CD14-positive monocyte (primary cell): ENCODE results near the gene MMP1. TPM values are rescaled to one million over a fixed set of nuclear protein-coding genes. Genes with fewer than 3 reads are reported as not detected.
A peak's percentile ranks its signal among the peaks of the same experiment; 100 is the strongest.

ENCODE experiments used
- DNase-seq, 3 donors: peaks; one replicate each; pipeline ENCODE4 v3.0.0-alpha.2; 2011 to 2022
- H2AFZ ChIP-seq: 2 replicates; pipeline ENCODE4 v1.6.0; 2012; ENCODE audit warnings: mild to moderate bottlenecking, low read depth, low read length, inconsistent platforms; ENCODE audit not compliant: insufficient read depth, poor library complexity, severe bottlenecking
- H3K27ac ChIP-seq, 2 donors: 1 replicate in 1 of 2; 2 replicates in 1 of 2; pipeline ENCODE4 v1.5.1; 2012 to 2013; ENCODE audit warnings: low read length in 2 of 2, control low read depth in 1 of 2, inconsistent platforms in 1 of 2, low read depth in 1 of 2, mild to moderate bottlenecking in 1 of 2
- H3K27me3 ChIP-seq, 2 donors: one replicate each; pipeline versions ENCODE4 v1.6.0 to v1.6.1; 2011 to 2013; ENCODE audit warnings: low read length in 2 of 2; ENCODE audit not compliant: control insufficient read depth in 2 of 2, insufficient read depth in 2 of 2
- H3K36me3 ChIP-seq, 2 donors: replicated peaks in 1 of 2; 1 replicate in 1 of 2; 2 replicates in 1 of 2; pipeline versions ENCODE4 v1.5.1 to v1.6.1; 2012 to 2013; ENCODE audit warnings: low read length in 2 of 2, control low read depth in 1 of 2, inconsistent platforms in 1 of 2, mild to moderate bottlenecking in 1 of 2; ENCODE audit not compliant: insufficient read depth in 2 of 2, control insufficient read depth in 1 of 2
- H3K4me1 ChIP-seq, 2 donors: 1 replicate in 1 of 2; 2 replicates in 1 of 2; pipeline versions ENCODE4 v1.5.1 to v1.6.1; 2012 to 2013; ENCODE audit warnings: low read length in 2 of 2, control low read depth in 1 of 2, inconsistent platforms in 1 of 2, mild to moderate bottlenecking in 1 of 2, moderate library complexity in 1 of 2; ENCODE audit not compliant: insufficient read depth in 2 of 2, control insufficient read depth in 1 of 2
- H3K4me2 ChIP-seq: replicated peaks from 2 replicates; pipeline ENCODE3; 2012; ENCODE audit warnings: low read length, moderate library complexity, mild to moderate bottlenecking; ENCODE audit not compliant: poor library complexity, severe bottlenecking; ENCODE audit errors: extremely low read depth
- H3K4me3 ChIP-seq, 3 experiments: fragments of 200-600 bp in 1 of 3; sonication (generic) in 1 of 3; replicated peaks in 1 of 3; 1 replicate in 2 of 3; 2 replicates in 1 of 3; pipeline ENCODE4 v1.5.1; 2011 to 2013; ENCODE audit warnings: low read length in 3 of 3, mild to moderate bottlenecking in 3 of 3, control low read depth in 2 of 3, low read depth in 2 of 3, inconsistent platforms in 1 of 3, moderate library complexity in 1 of 3
- H3K79me2 ChIP-seq: 2 replicates; pipeline ENCODE4 v1.6.0; 2012; ENCODE audit warnings: mild to moderate bottlenecking, control low read depth, inconsistent platforms, low read length, moderate library complexity; ENCODE audit not compliant: insufficient read depth
- H3K9ac ChIP-seq: 2 replicates; pipeline ENCODE4 v1.6.0; 2017; ENCODE audit warnings: low read length, mild to moderate bottlenecking; ENCODE audit not compliant: insufficient read depth, poor library complexity, severe bottlenecking
- H3K9me3 ChIP-seq, 2 donors: replicated peaks in 1 of 2; 1 replicate in 1 of 2; 2 replicates in 1 of 2; pipeline versions ENCODE4 v1.5.1 to v1.6.1; 2012 to 2013; ENCODE audit warnings: low read length in 2 of 2, control low read depth in 1 of 2; ENCODE audit not compliant: control insufficient read depth in 1 of 2, insufficient read depth in 1 of 2
- H4K20me1 ChIP-seq: 2 replicates; pipeline ENCODE4 v1.6.0; 2012; ENCODE audit warnings: mild to moderate bottlenecking, low read length, control low read depth, moderate library complexity; ENCODE audit not compliant: insufficient read depth
- H3K27ac Mint-ChIP-seq, 7 donors: one replicate each; pipeline ENCODE4 v1.8.0; 2020; ENCODE audit warnings: mild to moderate bottlenecking in 7 of 7, mixed read lengths in 7 of 7, moderate library complexity in 6 of 7, inconsistent platforms in 2 of 7
- H3K27me3 Mint-ChIP-seq, 3 donors: one replicate each; pipeline ENCODE4 v1.8.0; 2021 to 2022; ENCODE audit warnings: low read depth in 3 of 3, mild to moderate bottlenecking in 3 of 3, mixed read lengths in 3 of 3, moderate library complexity in 3 of 3, inconsistent platforms in 1 of 3
- H3K36me3 Mint-ChIP-seq, 2 donors: one replicate each; pipeline ENCODE4 v1.8.0; 2020; ENCODE audit warnings: mixed read lengths in 2 of 2, inconsistent platforms in 1 of 2, mild to moderate bottlenecking in 1 of 2
- H3K4me1 Mint-ChIP-seq: one replicate; pipeline ENCODE4 v1.8.0; 2020; ENCODE audit warnings: mild to moderate bottlenecking, mixed read lengths
- H3K4me3 Mint-ChIP-seq, 2 donors: one replicate each; pipeline ENCODE4 v1.8.0; 2020; ENCODE audit warnings: mild to moderate bottlenecking in 2 of 2, mixed read lengths in 2 of 2, moderate library complexity in 1 of 2
- H3K9me3 Mint-ChIP-seq, 7 donors: one replicate each; pipeline ENCODE4 v1.8.0; 2020 to 2022; ENCODE audit warnings: mixed read lengths in 7 of 7, mild to moderate bottlenecking in 6 of 7, moderate library complexity in 6 of 7, inconsistent platforms in 2 of 7
- WGBS: methylation state at CpG from one replicate; pipeline ENCODE4 v1.1.5; 2013; ENCODE audit warnings: missing lambda C conversion rate; ENCODE audit not compliant: insufficient coverage; 5-methylcytosine and 5-hydroxymethylcytosine counted together
- intact Hi-C, 2 donors: fragments of 100-400 bp; cut with micrococcal nuclease; formaldehyde crosslinking; loops; one replicate each; pipeline versions ENCODE4 v1.15.0 to v1.15.1; 2023
- polyA plus RNA-seq, 3 donors: library from polyadenylated mRNA; depleted of rRNA in 1 of 3; unstranded in 2 of 3; stranded (reverse) in 1 of 3; fragments of 300-500 nt in 2 of 3; fragments of >200 nt in 1 of 3; fragmentation: Illumina TruSeq in 2 of 3; gene quantifications; 1 replicate in 2 of 3; 2 replicates in 1 of 3; pipeline ENCODE4 v1.2.3, GENCODE V29; 2012 to 2021
- TF ChIP-seq, protein P1 (sequence below): fragments of 200-600 bp; IDR thresholded peaks from one replicate; pipeline ENCODE4 v1.8.0; 2022; ENCODE audit warnings: antibody characterized with exemption, mild to moderate bottlenecking

The MMP1 gene
- polyA plus RNA-seq, 3 donors = not detected

DNA sequence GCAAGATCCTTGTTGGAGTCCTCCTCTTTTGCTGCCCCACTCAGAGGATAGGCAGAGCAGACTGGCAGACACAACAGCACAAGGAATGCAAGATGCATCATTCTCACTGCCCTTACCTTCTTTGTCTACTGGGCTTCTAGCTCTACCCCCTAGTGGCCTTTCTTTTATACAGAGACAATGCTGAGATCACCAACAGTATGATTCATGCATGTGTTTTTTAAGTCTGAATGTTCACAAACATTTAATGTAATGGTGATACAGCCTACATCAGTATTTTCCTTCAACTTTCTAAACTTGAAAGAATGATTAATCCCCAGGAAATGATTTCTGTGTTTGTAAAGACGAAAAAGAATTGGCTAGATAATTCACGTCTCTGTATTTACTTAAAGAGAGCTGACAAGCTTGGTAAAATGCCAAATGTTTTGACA is 17.5 kb downstream of the MMP1 start, which contains the start of gene MMP10:
Gene MMP10, minus strand, starts transcription at position 138 of the 428 bp plus-strand sequence. Its CDS starts 37 bp downstream, at position 101.
- Histone ChIP-seq H4K20me1 (no peaks in the 10 kb centered on the region), H3K9me3 (no peaks in the 10 kb centered on the region), H3K27me3 (peaks cover 0 to 3% of the 10 kb centered on the region in 2 donors), H3K4me1 (no peaks in the 10 kb centered on the region), H3K79me2 (no peaks in the 10 kb centered on the region), H3K27ac (no peak within 1 kb of the TSS), H2AFZ (no peak within 1 kb of the TSS), H3K4me2 (no peak within 1 kb of the TSS), H3K4me3 (no peak within 1 kb of the TSS), H3K9ac (no peak within 1 kb of the TSS), H3K36me3 (no peaks in the 10 kb centered on the region)
- Mint-ChIP-seq H3K27me3 (peaks cover 5 to 11% (median 9%) of the 10 kb centered on the region in 3 donors), H3K27ac (no peak within 1 kb of the TSS), H3K4me1 (no peaks in the 10 kb centered on the region), H3K4me3 (peak within 1 kb of the TSS in 1 of 2 donors; percentile 37), H3K9me3 (peaks cover 0 to 1% (median 0%) of the 10 kb centered on the region in 7 donors), H3K36me3 (no peaks in the 10 kb centered on the region)
- WGBS = no CpG with 5 or more reads among the region's 2 CpGs
- DNase-seq = peak in 1 of 3 donors; percentile 23
- intact Hi-C loops = no loop called here
- TF ChIP-seq, protein P1, sequence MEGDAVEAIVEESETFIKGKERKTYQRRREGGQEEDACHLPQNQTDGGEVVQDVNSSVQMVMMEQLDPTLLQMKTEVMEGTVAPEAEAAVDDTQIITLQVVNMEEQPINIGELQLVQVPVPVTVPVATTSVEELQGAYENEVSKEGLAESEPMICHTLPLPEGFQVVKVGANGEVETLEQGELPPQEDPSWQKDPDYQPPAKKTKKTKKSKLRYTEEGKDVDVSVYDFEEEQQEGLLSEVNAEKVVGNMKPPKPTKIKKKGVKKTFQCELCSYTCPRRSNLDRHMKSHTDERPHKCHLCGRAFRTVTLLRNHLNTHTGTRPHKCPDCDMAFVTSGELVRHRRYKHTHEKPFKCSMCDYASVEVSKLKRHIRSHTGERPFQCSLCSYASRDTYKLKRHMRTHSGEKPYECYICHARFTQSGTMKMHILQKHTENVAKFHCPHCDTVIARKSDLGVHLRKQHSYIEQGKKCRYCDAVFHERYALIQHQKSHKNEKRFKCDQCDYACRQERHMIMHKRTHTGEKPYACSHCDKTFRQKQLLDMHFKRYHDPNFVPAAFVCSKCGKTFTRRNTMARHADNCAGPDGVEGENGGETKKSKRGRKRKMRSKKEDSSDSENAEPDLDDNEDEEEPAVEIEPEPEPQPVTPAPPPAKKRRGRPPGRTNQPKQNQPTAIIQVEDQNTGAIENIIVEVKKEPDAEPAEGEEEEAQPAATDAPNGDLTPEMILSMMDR = peak; percentile 36

DNA sequence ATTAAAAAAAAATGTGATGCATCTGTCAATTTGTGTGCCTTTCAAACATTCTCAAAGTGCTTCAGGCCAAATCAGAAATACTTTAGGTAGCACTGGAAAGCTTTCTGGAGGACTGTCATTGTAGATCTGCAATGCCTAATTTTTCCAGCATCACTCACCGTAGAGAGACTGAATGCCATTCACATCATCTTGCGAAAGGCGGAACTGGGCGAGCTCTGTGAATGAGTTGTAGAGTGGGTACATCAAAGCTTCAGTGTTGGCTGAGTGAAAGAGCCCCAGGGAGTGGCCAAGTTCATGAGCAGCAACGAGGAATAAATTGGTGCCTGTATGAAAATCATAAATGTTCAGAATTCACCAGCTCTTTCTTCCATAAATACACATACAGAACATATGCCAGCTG is 21.5 kb downstream of the MMP1 start:
- 100% methylated on average over 1 of the region's 5 CpGs for WGBS

More for the DNA sequence above, 21.5 kb downstream of the MMP1 start:
- no peak overlapping the region for H3K9ac ChIP-seq
- Mint-ChIP-seq H3K27me3 (peaks cover 11 to 18% (median 16%) of the 10 kb centered on the region in 3 donors), H3K36me3 (no peaks in the 10 kb centered on the region), H3K9me3 (no peaks in the 10 kb centered on the region), H3K4me1 (no peaks in the 10 kb centered on the region), H3K27ac (no peak overlapping the region), H3K4me3 (no peak overlapping the region)
- intact Hi-C loops = no loop called here
- no peaks in the 10 kb centered on the region for H3K79me2 ChIP-seq
- no peaks in the 10 kb centered on the region for H3K36me3 ChIP-seq
- no peak overlapping the region for H3K4me3 ChIP-seq
- H2AFZ ChIP-seq = no peak overlapping the region
- no peak for DNase-seq
- no peak overlapping the region for H3K27ac ChIP-seq
- H3K4me1 ChIP-seq = no peaks in the 10 kb centered on the region
- no peaks in the 10 kb centered on the region for H3K9me3 ChIP-seq
- H3K4me2 ChIP-seq = no peak overlapping the region
- no peaks in the 10 kb centered on the region for H4K20me1 ChIP-seq
- TF ChIP-seq, protein P1 = no peak
- peaks cover 0 to 3% of the 10 kb centered on the region in 2 donors for H3K27me3 ChIP-seq
